K562 (cell line): Measurements from ENCODE around the gene RGS8. TPM values are rescaled to one million over a fixed set of nuclear protein-coding genes. Genes with fewer than 3 reads are reported as not detected.

Experiments used
- ATAC-seq: fragments of 200-7000 bp; cut with Tn5 transposase; 3 replicates; pipeline ENCODE4 v1.9.1; 2020; ENCODE audit warnings: moderate library complexity
- BruUV-seq: library from RNA; stranded (reverse); fragments of 400-500 nt; replicated peaks from 2 replicates; lab custom pipeline; 2021; lab: Mats Ljungman, UMichigan
- CTCF ChIA-PET: fragments of 300-600 bp; formaldehyde crosslinking; extraction: SDS; loops from one replicate; lab custom pipeline; 2021; ENCODE audit warnings: low intra/inter-chr PET ratio; lab: Yijun Ruan, JAX
- POLR2A ChIA-PET: fragments of 300-600, 350-650 bp; sonication (Branson Sonifier 250); formaldehyde crosslinking; extraction: SDS; loops from one replicate; lab custom pipeline; 2021; ENCODE audit warnings: antibody characterized with exemption, inconsistent platforms; lab: Yijun Ruan, JAX
- DNase-seq, 4 experiments: peaks; one replicate each; pipeline versions ENCODE4 v3.0.0 to v3.0.0-alpha.2; 2011 to 2018; ENCODE audit warnings: low spot score in 3 of 4, mixed read lengths in 3 of 4; ENCODE audit errors: extremely low read depth in 1 of 4
- FAIRE-seq: peaks from 2 replicates; lab custom pipeline; 2011; peaks lifted over from hg19 to GRCh38; lab: Jason Lieb, UNC
- H2AFZ ChIP-seq: 2 replicates; pipeline ENCODE4 v1.6.0; 2011; ENCODE audit warnings: low read depth, low read length, control low read depth, inconsistent platforms
- H3K27ac ChIP-seq: fragments of 200-600 bp; 3 replicates; pipeline ENCODE4 v1.8.0; 2011; ENCODE audit warnings: low read depth, mild to moderate bottlenecking, control low read depth, inconsistent platforms, low read length, moderate library complexity, mixed read lengths; ENCODE audit errors: extremely low read depth
- H3K27me3 ChIP-seq, 2 experiments: fragments of 300-600 bp in 1 of 2; 2 replicates in 1 of 2; 3 replicates in 1 of 2; pipeline versions ENCODE4 v1.6.0 to v1.8.0; 2011; ENCODE audit warnings: inconsistent platforms in 2 of 2, low read length in 2 of 2, mild to moderate bottlenecking in 1 of 2, mixed read lengths in 1 of 2, moderate library complexity in 1 of 2; ENCODE audit not compliant: control insufficient read depth in 2 of 2, insufficient read depth in 2 of 2
- H3K36me3 ChIP-seq: fragments of 300-600 bp; 3 replicates; pipeline ENCODE4 v1.8.0; 2011; ENCODE audit warnings: mild to moderate bottlenecking, low read length, inconsistent platforms; ENCODE audit not compliant: control insufficient read depth, insufficient read depth
- H3K4me1 ChIP-seq, 2 experiments: fragments of 200-600 bp in 1 of 2; replicated peaks in 1 of 2; 2 replicates in 1 of 2; 3 replicates in 1 of 2; pipeline versions ENCODE4 v1.5.1 to v1.8.0; 2011; ENCODE audit warnings: inconsistent platforms in 2 of 2, low read length in 2 of 2, mild to moderate bottlenecking in 1 of 2, mixed read lengths in 1 of 2, moderate library complexity in 1 of 2; ENCODE audit not compliant: control insufficient read depth in 2 of 2, insufficient read depth in 2 of 2
- H3K4me2 ChIP-seq: 2 replicates; pipeline ENCODE4 v1.6.1; 2011; ENCODE audit warnings: low read length, control low read depth, inconsistent platforms, mixed read lengths; ENCODE audit not compliant: insufficient read depth
- H3K4me3 ChIP-seq: fragments of 200-600 bp; sonication (generic), shearing (Covaris generic); 2 replicates; pipeline ENCODE4 v1.5.1; 2016; ENCODE audit warnings: control low read depth, inconsistent platforms
- H3K79me2 ChIP-seq: fragments of 200-600 bp; 3 replicates; pipeline ENCODE4 v1.8.0; 2011; ENCODE audit warnings: low read length, inconsistent platforms; ENCODE audit not compliant: control insufficient read depth, insufficient read depth
- H3K9ac ChIP-seq, 2 experiments: 2 replicates each; pipeline versions ENCODE4 v1.6.0 to v1.6.1; 2011; ENCODE audit warnings: low read depth in 2 of 2, low read length in 2 of 2, control low read depth in 1 of 2, inconsistent platforms in 1 of 2, mild to moderate bottlenecking in 1 of 2, mixed read lengths in 1 of 2; ENCODE audit not compliant: insufficient read depth in 1 of 2
- H3K9me1 ChIP-seq: one replicate; pipeline ENCODE4 v1.6.0; 2011; ENCODE audit warnings: inconsistent platforms, mild to moderate bottlenecking, low read length, moderate library complexity; ENCODE audit not compliant: control insufficient read depth, insufficient read depth
- H3K9me3 ChIP-seq: replicated peaks from 2 replicates; pipeline ENCODE4 v1.5.1; 2011; ENCODE audit warnings: low read depth, low read length, inconsistent platforms; ENCODE audit not compliant: control insufficient read depth, insufficient read depth
- H4K20me1 ChIP-seq: replicated peaks from 2 replicates; pipeline ENCODE4 v1.6.1; 2011; ENCODE audit warnings: low read length, inconsistent platforms, mixed read lengths; ENCODE audit not compliant: control insufficient read depth, insufficient read depth
- CTBP1 ChIP-seq: fragments of 450-650 bp; IDR thresholded peaks from 2 replicates; pipeline ENCODE4 v1.6.1; 2016; ENCODE audit warnings: borderline replicate concordance
- EGR1 ChIP-seq: fragments of 450-650 bp; conservative IDR thresholded peaks from 2 replicates; pipeline ENCODE4 v1.6.1; 2017; ENCODE audit warnings: mild to moderate bottlenecking
- EHMT2 ChIP-seq: fragments of 450-650 bp; IDR thresholded peaks from 2 replicates; pipeline ENCODE4 v1.6.1; 2018; ENCODE audit warnings: antibody characterized with exemption
- GATAD2B ChIP-seq: fragments of 450-650 bp; IDR thresholded peaks from 2 replicates; pipeline ENCODE4 v1.6.1; 2017; ENCODE audit warnings: mild to moderate bottlenecking, borderline replicate concordance
- HCFC1 ChIP-seq: IDR thresholded peaks from 2 replicates; pipeline ENCODE4 v1.6.1; 2012; ENCODE audit warnings: low read depth, low read length, improper control_type of control experiment
- NR4A1 ChIP-seq, 2 experiments: fragments of 250-450 bp in 1 of 2; fragments of 450-650 bp in 1 of 2; sonication (Bioruptor Pico) in 1 of 2; IDR thresholded peaks; 2 replicates each; pipeline versions ENCODE4 v1.4.0 to v1.6.1; 2016 to 2020; ENCODE audit warnings: mild to moderate bottlenecking in 2 of 2, missing compliant biosample characterization in 1 of 2, missing genetic modification characterization in 1 of 2, moderate library complexity in 1 of 2
- ZNF146 ChIP-seq: IDR thresholded peaks from one replicate; pipeline ENCODE4 v1.6.1; 2018; ENCODE audit warnings: missing compliant biosample characterization; ENCODE audit not compliant: unreplicated experiment
- WGBS: fragments of 100-300 bp; shearing (Covaris generic); methylation state at CpG from one replicate; pipeline ENCODE4 v1.1.6; 2016; ENCODE audit warnings: low coverage, mixed read lengths; ENCODE audit not compliant: insufficient coverage; ENCODE audit errors: missing lambda C conversion rate; 5-methylcytosine and 5-hydroxymethylcytosine counted together
- in situ Hi-C: fragments of 300-500 bp; cut with MboI; formaldehyde crosslinking; loops from 4 replicates; pipeline ENCODE4 v1.15.0; 2018; ENCODE audit warnings: inconsistent platforms, mixed read lengths
- intact Hi-C: fragments of 100-400 bp; cut with micrococcal nuclease; formaldehyde crosslinking; loops from 2 replicates; pipeline ENCODE4 v1.14.2; 2022
- polyA plus RNA-seq, 8 experiments: library from polyadenylated mRNA; depleted of rRNA in 4 of 8; stranded (reverse) in 5 of 8; unstranded in 3 of 8; fragments of >200 nt; fragmentation: Nextera tagmentation in 2 of 8; fragmentation: Illumina TruSeq in 1 of 8; extraction: Ambion mirVana in 2 of 8; extraction: Trizol in 1 of 8; gene quantifications; 2 replicates each; pipeline versions ENCODE4 v1.2.1 to v1.2.3, GENCODE V29; 2011 to 2014; ENCODE audit warnings: inconsistent platforms in 1 of 8, missing spikeins in 1 of 8
- total RNA-seq, 7 experiments: library from RNA; depleted of rRNA in 6 of 7; stranded (reverse); fragments of >200 nt in 6 of 7; fragmentation: Illumina TruSeq in 2 of 7; extraction: Trizol in 2 of 7; gene quantifications; 2 replicates each; pipeline versions ENCODE4 v1.2.1 to v1.2.3, GENCODE V29; 2011 to 2021; ENCODE audit warnings: low replicate concordance in 1 of 7
- TF ChIP-seq, protein P1 (sequence below), 2 experiments: IDR thresholded peaks; 2 replicates each; pipeline ENCODE4 v1.6.1; 2011; ENCODE audit warnings: borderline replicate concordance in 1 of 2, control low read depth in 1 of 2, low read depth in 1 of 2, low read length in 1 of 2, mild to moderate bottlenecking in 1 of 2, mixed read lengths in 1 of 2, moderate library complexity in 1 of 2; ENCODE audit not compliant: insufficient read depth in 1 of 2, insufficient read length in 1 of 2, poor library complexity in 1 of 2, severe bottlenecking in 1 of 2; ENCODE audit errors: extremely low read depth in 1 of 2
- TF ChIP-seq, protein P2 (sequence below): IDR thresholded peaks from 2 replicates; pipeline ENCODE4 v1.6.1; 2014; ENCODE audit warnings: antibody characterized with exemption

Gene RGS8
- total and polyA plus RNA-seq, 9 of the 15 experiments (the other 6 are each of a cell fraction or from before 2014, with no cell fraction given), result not detected

DNA sequence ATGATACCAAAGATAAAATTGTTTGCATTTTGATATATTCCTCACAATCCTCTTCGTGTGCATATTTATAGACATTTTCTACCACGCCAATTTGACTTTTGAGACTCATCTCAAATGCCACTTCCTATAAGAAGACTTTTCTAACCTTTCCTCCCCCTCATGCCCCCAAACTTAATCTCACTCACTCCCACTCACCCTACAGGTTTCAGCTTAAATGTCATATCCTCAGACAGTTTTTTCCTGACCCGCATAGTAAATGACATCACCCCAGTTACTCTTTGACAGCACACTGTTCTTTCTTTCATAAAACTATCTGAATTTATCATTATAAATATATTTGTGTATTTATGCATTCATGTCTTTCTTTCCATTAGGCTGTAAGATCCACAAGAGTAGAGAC lies 29.6 kb upstream of the RGS8 start:
- H3K9me3 ChIP-seq, result no peaks in the 10 kb centered on the region
- intact Hi-C loops, result no loop called here
- in situ Hi-C loops, result no loop called here
- POLR2A ChIA-PET, result interaction anchor here (0.9 kb wide), 1 partner anchor 116 kb away, joined by 3 read pairs; no protein-coding TSS in a partner anchor
- WGBS, result 0% methylated on average over 3 of the region's 3 CpGs
- H3K36me3 ChIP-seq, result no peaks in the 10 kb centered on the region
- H2AFZ ChIP-seq, result no peak overlapping the region
- FAIRE-seq (no peak), ATAC-seq (no peak), DNase-seq (no peak)
- no peaks in the 10 kb centered on the region for H3K4me1 ChIP-seq
- H3K27me3 ChIP-seq, result peaks cover 6 to 21% of the 10 kb centered on the region in 2 experiments; a peak in 4 of 5 replicates
- CTCF ChIA-PET, result no interaction called here
- no peak overlapping the region for H3K9ac ChIP-seq
- no peak for TF ChIP-seq GATAD2B
- peak; percentile 57 for TF ChIP-seq EGR1
- no peak overlapping the region for H3K4me2 ChIP-seq
- no peak overlapping the region for H3K27ac ChIP-seq
- H3K9me1 ChIP-seq, result no peaks in the 10 kb centered on the region
- H4K20me1 ChIP-seq, result no peaks in the 10 kb centered on the region
- H3K79me2 ChIP-seq, result no peaks in the 10 kb centered on the region
- no TSS peak for BruUV-seq
- no peak overlapping the region for H3K4me3 ChIP-seq

- H2AFZ ChIP-seq, result no peak overlapping the region
- H3K9ac ChIP-seq, result no peak overlapping the region
- H3K4me2 ChIP-seq, result no peak overlapping the region
- in situ Hi-C loops, result no loop called here
- H4K20me1 ChIP-seq, result no peaks in the 10 kb centered on the region
- no peaks in the 10 kb centered on the region for H3K9me3 ChIP-seq
- intact Hi-C loops, result no loop called here
- peaks cover 6 to 24% of the 10 kb centered on the region in 2 experiments; a peak in 3 of 5 replicates for H3K27me3 ChIP-seq
- ChIA-PET POLR2A (interaction anchor here (0.9 kb wide), 1 partner anchor 115 kb away, joined by 3 read pairs; no protein-coding TSS in a partner anchor), CTCF (no interaction called here)
- 14% methylated on average over 3 of the region's 3 CpGs for WGBS
- H3K9me1 ChIP-seq, result no peaks in the 10 kb centered on the region
- no peaks in the 10 kb centered on the region for H3K79me2 ChIP-seq
- no peak overlapping the region for H3K27ac ChIP-seq
- H3K36me3 ChIP-seq, result no peaks in the 10 kb centered on the region
- no peaks in the 10 kb centered on the region for H3K4me1 ChIP-seq
- H3K4me3 ChIP-seq, result no peak overlapping the region
- ATAC-seq (no peak), FAIRE-seq (no peak), DNase-seq (no peak)
- no TSS peak for BruUV-seq
- TF ChIP-seq, protein P1, sequence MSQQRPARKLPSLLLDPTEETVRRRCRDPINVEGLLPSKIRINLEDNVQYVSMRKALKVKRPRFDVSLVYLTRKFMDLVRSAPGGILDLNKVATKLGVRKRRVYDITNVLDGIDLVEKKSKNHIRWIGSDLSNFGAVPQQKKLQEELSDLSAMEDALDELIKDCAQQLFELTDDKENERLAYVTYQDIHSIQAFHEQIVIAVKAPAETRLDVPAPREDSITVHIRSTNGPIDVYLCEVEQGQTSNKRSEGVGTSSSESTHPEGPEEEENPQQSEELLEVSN (IDR thresholded peaks at IDR 0.05; ENCODE audit: borderline replicate concordance in 1 of 2, extremely low read depth in 1 of 2, insufficient read depth in 1 of 2, insufficient read length in 1 of 2, low read depth in 1 of 2, low read length in 1 of 2, poor library complexity in 1 of 2, severe bottlenecking in 1 of 2), result no peak
- TF ChIP-seq ZNF146 (CRISPR knock-in tag) (no peak), EHMT2 (no peak), HCFC1 (no peak), NR4A1 (CRISPR knock-in tag; IDR thresholded peaks at IDR 0.05) (no peak), NR4A1 (tag; IDR thresholded peaks at IDR 0.05) (no peak), CTBP1 (no peak)
- TF ChIP-seq, protein P2, sequence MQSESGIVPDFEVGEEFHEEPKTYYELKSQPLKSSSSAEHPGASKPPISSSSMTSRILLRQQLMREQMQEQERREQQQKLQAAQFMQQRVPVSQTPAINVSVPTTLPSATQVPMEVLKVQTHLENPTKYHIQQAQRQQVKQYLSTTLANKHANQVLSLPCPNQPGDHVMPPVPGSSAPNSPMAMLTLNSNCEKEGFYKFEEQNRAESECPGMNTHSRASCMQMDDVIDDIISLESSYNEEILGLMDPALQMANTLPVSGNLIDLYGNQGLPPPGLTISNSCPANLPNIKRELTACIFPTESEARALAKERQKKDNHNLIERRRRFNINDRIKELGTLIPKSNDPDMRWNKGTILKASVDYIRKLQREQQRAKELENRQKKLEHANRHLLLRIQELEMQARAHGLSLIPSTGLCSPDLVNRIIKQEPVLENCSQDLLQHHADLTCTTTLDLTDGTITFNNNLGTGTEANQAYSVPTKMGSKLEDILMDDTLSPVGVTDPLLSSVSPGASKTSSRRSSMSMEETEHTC, result no peak
Observed at GRCh38 chr1:182713492-182713891, 29.1 kb upstream of the RGS8 start.
